Right atrium auricular region (tissue), 2 donors: ENCODE measurements around the gene LY6G6C. TPM values are rescaled to one million over a fixed set of nuclear protein-coding genes. Genes with fewer than 3 reads are reported as not detected.

Experiments
- DNase-seq: peaks from one replicate; pipeline ENCODE4 v3.0.0-alpha.2; 2019; ENCODE audit warnings: low spot score
- H3K27ac ChIP-seq, 2 donors: fragments of 200-600 bp; sonication (generic); 1 replicate in 1 of 2; 2 replicates in 1 of 2; pipeline ENCODE4 v1.5.1; 2016 to 2019
- H3K27me3 ChIP-seq, 2 donors: fragments of 200-600 bp; sonication (generic); one replicate each; pipeline versions ENCODE4 v1.5.1 to v1.6.0; 2017 to 2019
- H3K36me3 ChIP-seq: fragments of 200-600 bp; sonication (generic); one replicate; pipeline ENCODE4 v1.5.1; 2016
- H3K4me1 ChIP-seq, 2 donors: fragments of 200-600 bp; sonication (generic); one replicate each; pipeline versions ENCODE4 v1.5.1 to v1.6.0; 2017 to 2019
- H3K4me3 ChIP-seq, 2 donors: fragments of 200-600 bp; sonication (generic); 1 replicate in 1 of 2; 2 replicates in 1 of 2; pipeline ENCODE4 v1.5.1; 2017 to 2019; ENCODE audit warnings: mild to moderate bottlenecking in 1 of 2, moderate library complexity in 1 of 2
- H3K9me3 ChIP-seq, 2 donors: fragments of 200-600 bp; sonication (generic); one replicate each; pipeline ENCODE4 v1.5.1; 2019
- total RNA-seq, 2 donors: library from RNA; depleted of rRNA; stranded (reverse); fragments of >200 nt; gene quantifications; one replicate each; pipeline ENCODE4 v1.1.0, GENCODE V29; 2016
- TF ChIP-seq, protein P1 (sequence below), 2 donors: fragments of 200-600 bp; sonication (generic); IDR thresholded peaks; one replicate each; pipeline ENCODE4 v1.5.1; 2019; ENCODE audit warnings: antibody characterized with exemption in 2 of 2

LY6G6C gene
- total RNA-seq, 2 donors from 2014 or later, result 1.3 TPM; not detected in 1

DNA sequence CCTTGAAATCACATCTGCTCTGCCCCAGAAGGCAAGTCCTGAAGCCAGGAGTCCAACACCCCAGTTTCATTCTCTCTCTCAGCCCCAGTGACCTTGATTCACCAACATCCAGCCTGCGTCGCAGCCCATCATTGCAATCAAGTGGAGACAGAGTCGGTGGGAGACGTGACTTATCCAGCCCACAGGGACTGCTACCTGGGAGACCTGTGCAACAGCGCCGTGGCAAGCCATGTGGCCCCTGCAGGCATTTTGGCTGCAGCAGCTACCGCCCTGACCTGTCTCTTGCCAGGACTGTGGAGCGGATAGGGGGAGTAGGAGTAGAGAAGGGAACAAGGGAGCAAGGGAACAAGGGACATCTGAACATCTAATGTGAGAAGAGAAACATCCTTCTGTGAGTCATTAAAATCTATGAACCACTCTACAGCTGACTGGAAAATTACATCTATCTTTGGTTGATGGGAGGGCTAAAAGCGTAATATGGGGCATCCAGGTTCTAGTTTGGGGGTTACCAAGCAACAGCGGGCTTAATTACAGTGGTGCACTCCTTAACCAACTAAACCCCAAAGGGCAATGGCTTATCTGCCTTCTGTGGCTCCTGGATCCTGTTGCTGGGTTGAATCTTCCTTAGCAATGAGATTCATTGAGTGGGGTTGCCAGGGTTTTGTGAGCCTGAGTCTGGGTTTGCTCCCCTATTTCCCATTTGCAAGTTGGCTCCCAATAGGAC is 3.9 kb downstream of the LY6G6C start:
- Histone ChIP-seq H3K9me3 (no peaks in the 10 kb centered on the region), H3K27ac (no peak overlapping the region), H3K4me1 (no peaks in the 10 kb centered on the region), H3K36me3 (no peaks in the 10 kb centered on the region), H3K27me3 (no peaks in the 10 kb centered on the region), H3K4me3 (no peak overlapping the region)
- no peak for DNase-seq
- TF ChIP-seq, protein P1, sequence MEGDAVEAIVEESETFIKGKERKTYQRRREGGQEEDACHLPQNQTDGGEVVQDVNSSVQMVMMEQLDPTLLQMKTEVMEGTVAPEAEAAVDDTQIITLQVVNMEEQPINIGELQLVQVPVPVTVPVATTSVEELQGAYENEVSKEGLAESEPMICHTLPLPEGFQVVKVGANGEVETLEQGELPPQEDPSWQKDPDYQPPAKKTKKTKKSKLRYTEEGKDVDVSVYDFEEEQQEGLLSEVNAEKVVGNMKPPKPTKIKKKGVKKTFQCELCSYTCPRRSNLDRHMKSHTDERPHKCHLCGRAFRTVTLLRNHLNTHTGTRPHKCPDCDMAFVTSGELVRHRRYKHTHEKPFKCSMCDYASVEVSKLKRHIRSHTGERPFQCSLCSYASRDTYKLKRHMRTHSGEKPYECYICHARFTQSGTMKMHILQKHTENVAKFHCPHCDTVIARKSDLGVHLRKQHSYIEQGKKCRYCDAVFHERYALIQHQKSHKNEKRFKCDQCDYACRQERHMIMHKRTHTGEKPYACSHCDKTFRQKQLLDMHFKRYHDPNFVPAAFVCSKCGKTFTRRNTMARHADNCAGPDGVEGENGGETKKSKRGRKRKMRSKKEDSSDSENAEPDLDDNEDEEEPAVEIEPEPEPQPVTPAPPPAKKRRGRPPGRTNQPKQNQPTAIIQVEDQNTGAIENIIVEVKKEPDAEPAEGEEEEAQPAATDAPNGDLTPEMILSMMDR (IDR thresholded peaks at IDR 0.05), result no peak

DNA sequence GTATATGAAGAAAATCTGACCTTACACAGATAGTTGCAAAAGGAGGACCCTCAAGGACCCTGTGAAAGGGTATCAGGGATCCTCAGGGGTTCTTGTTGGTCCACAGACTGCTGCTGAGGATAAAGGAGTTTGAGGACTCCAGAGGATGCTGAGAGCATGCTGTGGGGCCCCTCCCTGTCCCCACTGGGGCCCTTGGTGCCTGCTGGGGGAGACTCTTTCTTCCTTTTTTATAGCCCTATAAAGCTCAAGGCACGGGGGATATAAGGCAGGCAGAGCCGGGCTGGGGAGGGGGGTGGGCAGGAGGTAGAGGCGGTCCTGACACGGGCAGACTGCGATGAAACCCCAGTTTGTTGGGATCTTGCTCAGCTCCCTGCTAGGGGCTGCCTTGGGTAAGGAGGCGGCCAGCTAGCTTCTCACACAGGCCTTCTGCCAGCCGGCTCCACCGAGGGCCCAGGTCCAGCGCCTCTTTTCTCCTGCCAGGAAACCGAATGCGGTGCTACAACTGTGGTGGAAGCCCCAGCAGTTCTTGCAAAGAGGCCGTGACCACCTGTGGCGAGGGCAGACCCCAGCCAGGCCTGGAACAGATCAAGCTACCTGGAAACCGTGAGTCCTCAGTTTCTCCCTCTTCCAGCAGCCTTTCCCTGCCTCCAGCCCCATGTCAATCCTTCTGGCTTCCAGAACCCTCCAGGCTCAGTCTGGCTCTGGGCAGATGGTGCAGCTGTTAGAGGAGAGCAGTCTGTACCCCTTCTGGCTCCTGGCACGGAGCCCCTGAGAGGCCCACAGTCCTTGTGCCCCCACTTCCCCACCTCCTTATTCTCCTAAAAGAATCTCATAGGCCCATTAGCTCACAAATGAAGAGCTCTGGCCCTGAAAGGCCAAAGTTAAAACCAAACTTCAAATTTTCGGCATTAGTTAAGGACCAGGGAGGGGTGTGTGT is 6.3 kb downstream of the LY6G6C start, which contains the start of gene LY6G6D:
TSS of gene LY6G6D (plus strand) at position 327 of the 937 bp plus-strand sequence. CDS start at position 335, 8 bp downstream.
- Histone ChIP-seq H3K36me3 (no peaks in the 10 kb centered on the region), H3K9me3 (no peaks in the 10 kb centered on the region), H3K27me3 (no peaks in the 10 kb centered on the region), H3K27ac (no peak within 1 kb of the TSS), H3K4me3 (no peak within 1 kb of the TSS), H3K4me1 (no peaks in the 10 kb centered on the region)
- TF ChIP-seq, protein P1 (IDR thresholded peaks at IDR 0.05), result no peak
- no peak for DNase-seq

DNA sequence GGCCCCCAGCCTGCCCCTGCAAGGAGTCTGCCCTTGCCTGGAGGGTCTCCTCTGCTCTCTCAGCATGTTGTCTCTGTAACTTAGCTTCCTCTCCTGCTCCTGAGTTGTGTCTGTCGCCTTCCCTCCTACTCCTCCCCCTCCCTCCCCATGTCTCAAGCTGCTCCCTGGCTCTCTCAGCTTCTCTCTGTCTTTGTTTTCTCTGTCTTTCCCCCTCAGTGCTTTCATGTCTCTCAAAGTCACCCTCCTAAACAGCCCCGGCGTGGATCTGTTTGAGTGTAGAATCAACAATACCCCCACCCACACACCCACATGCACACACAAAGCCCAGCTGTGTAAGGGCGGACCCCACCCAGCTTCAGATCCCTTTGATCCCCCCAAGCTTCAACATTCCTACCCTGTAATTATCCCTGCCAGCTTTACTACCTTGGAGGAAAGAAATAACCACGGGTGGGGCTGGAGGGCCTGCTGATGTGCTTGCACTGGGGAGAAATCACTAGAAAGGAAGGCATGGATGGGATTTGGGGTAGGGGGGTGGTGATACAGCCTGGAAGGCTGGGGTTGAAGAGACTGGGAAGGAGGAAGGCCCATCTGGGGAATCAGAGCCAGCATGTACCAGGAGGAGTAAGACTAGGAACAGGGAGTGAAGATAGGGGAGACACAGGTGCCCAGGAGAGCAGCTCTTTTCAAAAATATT is 7.4 kb downstream of the LY6G6C start:
- Histone ChIP-seq H3K4me1 (no peaks in the 10 kb centered on the region), H3K36me3 (no peaks in the 10 kb centered on the region), H3K4me3 (no peak overlapping the region), H3K27ac (no peak overlapping the region), H3K9me3 (no peaks in the 10 kb centered on the region), H3K27me3 (no peaks in the 10 kb centered on the region)
- DNase-seq, result no peak
- TF ChIP-seq, protein P1 (IDR thresholded peaks at IDR 0.05), result no peak

DNA sequence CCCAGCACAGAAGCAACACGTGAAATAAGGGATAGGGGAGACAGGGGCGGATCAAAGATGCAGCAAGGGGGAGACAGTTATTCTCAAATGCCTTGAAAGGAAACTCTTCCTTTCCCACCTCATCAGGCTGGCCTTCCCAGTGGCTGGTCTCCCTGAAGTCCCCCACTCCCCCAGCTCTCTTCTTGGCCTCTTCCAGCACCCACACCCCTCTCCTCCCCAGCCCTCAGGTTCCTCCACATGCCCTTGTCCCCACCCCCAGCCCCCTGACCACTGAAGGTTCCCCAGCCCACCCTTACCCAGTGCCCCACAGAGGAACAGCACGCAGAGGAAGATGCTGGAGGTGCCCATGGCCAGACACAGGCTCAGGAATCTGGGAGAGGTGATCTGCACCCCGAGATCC is 8.1 kb downstream of the LY6G6C start:
- DNase-seq, result no peak
- Histone ChIP-seq H3K9me3 (no peaks in the 10 kb centered on the region), H3K4me1 (no peaks in the 10 kb centered on the region), H3K36me3 (no peaks in the 10 kb centered on the region), H3K4me3 (no peak overlapping the region), H3K27me3 (no peaks in the 10 kb centered on the region), H3K27ac (no peak overlapping the region)
- TF ChIP-seq, protein P1 (IDR thresholded peaks at IDR 0.05), result no peak

DNA sequence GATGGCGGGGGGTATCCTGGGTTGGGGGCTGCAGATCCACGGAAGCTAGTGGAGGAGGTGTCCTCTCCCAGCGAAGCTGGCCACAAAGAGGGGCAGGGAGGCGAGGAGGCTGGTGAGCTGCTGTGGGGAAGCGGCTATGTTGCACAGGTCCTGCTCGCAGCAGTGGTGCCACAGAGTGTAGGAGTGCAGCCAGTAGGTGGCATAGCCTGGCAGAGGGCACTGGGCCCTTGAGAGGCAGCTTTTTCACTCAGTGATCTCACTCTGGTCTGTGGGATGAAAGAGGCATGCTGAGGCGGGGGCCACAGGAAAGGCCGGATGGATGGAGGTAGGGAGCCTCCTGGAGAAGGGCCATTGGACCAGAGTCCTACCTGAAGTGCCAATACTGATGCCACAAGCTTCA is 9.2 kb downstream of the LY6G6C start:
- H3K4me3 ChIP-seq, result no peak overlapping the region
- no peaks in the 10 kb centered on the region for H3K9me3 ChIP-seq
- H3K4me1 ChIP-seq, result no peaks in the 10 kb centered on the region
- no peaks in the 10 kb centered on the region for H3K27me3 ChIP-seq
- TF ChIP-seq, protein P1 (IDR thresholded peaks at IDR 0.05), result peak in 1 of 2 donors; percentile 32
- H3K27ac ChIP-seq, result no peak overlapping the region
- DNase-seq, result no peak
- no peaks in the 10 kb centered on the region for H3K36me3 ChIP-seq
